CD4-positive, alpha-beta T cell treated with Interleukin-21 for 1 hour (primary cell): ENCODE results near the gene MFAP5.

Experiments used
- DNase-seq: peaks from one replicate; pipeline ENCODE4 v3.0.0-alpha.2; 2020

Gene MFAP5, protein sequence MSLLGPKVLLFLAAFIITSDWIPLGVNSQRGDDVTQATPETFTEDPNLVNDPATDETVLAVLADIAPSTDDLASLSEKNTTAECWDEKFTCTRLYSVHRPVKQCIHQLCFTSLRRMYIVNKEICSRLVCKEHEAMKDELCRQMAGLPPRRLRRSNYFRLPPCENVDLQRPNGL

DNA sequence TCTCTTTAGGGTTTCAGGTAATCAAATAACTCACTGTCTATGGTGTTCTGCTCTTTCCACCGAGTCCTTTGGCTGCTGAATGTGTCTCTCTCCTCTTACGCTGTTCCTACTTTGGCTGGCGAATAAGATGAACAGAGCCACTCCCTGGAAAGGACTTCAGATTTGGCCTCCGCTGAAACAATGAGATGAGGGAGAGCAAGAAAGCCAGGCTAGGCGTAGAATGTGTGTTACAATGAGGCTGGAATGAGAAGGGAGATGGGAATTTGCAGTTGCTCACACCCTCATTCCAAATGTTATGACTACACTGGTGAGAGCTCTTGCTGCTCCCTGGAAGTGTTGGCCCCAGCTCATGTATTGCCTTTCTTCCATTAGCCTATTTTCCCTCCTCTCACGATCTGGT lies at the start of gene MFAP5:
TSS of gene MFAP5 (minus strand) at position 234 of the 400 bp plus-strand sequence. CDS start 722 bp downstream, outside the sequence.
- DNase-seq = no peak

DNA sequence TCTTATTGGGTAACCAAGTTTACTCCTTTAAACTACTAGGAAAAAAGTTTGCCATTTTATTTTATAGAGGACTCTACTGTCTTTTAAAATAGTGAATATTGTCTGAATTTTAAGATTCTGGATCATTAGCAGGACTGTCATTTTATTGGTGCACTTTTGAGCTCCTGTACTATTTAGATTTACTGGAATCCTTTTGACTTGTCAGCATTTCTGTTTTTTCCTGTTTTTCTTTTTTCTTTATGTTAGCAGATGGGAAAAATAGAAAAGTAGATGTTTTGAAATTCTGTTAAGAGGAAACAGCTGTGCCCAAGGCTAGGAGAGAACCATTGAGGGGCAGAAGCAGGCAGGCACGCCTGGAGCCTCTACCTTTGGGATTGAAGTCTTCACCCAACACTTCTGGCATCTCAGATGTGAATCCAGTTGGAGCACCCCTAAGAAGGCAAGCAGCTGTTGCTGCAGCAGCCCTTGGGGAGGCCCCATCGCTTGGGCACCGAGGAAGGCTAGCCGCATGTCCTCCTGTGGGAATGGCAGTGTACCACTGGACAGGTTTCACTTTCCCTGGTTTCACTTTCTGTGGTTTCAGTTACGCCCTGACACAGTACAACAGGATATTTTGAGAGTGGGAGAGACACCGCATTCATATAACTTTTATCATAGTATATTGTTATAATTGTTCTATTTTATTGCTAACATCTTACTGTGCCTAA lies 46.7 kb upstream of the MFAP5 start:
- DNase-seq = no peak

DNA sequence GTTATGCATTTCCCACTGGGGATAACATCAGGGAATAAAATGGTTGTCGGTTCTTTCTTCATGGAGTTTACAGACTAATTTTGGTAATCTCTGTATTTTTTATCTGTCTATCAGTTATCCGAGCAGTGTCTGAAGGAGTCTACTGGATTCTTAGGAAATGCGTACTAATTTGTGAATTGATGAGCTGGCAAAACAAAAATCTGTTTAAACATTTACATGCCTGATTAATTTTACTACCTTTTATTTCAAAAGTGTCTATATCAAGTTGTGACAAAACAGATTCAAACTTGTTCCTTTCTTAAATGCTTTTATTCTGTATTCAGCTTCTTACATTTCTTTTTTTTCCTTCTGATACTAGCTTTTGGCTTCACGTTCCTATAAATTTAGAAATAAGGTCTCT lies 39.5 kb upstream of the MFAP5 start:
- DNase-seq = no peak

DNA sequence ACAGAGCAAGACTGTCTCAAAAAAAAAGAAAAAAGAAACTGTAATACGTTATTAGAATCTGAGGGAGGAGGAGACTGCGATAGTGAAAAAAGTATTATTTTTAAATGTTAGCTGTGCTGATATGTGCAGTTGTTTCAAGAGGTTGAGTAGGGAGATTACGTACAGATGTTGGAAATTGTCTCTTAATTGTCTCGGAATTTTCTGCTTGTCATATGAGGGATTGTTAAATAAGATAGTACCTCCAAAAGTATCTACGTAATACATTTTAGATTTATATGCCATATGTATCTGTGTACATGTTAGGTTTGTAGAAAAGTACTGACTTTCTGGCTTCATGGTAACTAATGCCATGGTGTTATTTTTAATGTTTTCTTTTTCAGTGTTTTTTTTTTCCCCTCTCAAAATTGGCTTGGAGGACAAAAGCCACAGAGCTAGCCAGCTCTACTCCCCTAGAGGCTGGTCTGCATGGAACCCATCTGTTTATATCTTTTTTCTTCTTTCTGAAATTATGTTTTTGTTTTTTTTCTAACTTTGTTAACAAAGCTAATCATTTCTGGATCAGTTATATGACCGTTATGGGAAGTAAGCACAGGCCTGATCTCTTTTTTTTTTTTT lies 38.5 kb upstream of the MFAP5 start:
- no peak for DNase-seq

DNA sequence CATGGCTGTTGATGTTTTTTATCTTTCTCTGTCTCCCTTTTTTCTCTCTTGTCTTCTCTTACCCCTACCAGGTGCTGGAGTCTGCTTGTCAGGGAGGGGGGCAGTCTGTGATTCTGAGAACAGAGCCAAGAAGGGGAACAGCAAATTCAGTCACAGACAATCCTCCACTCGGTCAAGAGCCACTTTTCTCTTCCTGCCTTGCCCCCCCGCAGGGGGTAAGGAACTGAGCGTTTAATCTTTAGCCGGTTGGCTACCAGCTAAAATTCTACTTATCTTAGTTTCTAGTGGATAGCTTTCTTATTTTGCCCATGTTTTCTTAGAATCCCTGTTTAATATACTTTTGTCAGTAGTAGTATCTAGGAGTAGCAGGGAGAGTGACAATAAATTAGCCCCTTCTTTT lies 37.1 kb upstream of the MFAP5 start:
- DNase-seq = no peak

DNA sequence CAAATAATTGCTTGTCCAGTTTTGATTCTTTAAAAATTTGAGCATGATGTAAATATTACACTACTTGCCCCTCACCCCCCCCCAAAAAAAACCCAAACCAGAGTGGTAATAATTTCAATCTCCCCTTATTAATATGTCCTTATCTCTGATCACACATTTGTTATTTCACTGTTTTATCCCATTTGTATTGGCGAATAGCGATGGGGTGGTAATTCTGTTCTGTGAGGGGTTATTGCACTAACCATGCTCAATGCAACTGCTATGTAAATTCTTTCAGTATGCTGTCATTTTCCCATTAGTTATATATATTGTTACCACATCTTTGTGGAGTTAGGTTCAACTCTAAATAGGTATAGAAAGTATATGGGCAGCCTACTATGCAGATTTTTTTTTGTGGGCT lies 36.3 kb upstream of the MFAP5 start:
- no peak for DNase-seq

DNA sequence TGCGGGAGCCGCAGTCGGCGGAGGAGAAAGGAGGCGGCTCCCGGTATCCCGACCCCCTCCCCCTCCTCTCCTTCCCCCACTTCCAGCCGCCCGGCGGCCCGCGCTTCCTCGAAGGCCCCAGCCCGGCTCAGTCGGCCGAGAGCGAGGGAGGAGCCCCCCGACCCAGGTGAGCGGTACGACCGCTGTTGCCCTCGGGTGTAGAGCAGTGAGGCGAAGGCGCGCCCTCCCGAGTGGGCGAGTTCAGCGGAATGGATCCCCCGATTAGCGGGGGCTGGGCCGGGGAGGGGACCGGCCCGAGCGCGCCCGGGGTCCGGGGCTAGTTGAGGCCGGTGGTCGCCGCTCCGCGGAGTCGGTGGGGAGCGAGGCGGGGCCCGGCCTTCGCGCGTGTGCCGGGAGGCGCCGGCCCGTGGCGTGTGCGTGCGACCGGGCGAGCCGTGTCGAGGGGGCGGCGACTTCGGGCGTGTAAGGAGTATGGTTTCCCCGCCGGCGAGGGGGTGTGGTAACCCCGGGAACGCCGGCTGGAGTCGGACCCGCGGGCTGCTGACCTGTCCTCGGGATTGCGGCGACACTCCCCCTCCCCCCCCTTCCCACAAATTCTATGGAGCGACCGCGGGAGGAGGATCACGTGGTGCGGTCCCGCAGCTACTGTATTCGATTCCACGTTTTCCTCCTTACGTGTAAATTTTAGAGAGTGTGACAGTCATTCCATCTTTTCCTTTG lies 35.7 kb upstream of the MFAP5 start:
- DNase-seq = peak; percentile 45

DNA sequence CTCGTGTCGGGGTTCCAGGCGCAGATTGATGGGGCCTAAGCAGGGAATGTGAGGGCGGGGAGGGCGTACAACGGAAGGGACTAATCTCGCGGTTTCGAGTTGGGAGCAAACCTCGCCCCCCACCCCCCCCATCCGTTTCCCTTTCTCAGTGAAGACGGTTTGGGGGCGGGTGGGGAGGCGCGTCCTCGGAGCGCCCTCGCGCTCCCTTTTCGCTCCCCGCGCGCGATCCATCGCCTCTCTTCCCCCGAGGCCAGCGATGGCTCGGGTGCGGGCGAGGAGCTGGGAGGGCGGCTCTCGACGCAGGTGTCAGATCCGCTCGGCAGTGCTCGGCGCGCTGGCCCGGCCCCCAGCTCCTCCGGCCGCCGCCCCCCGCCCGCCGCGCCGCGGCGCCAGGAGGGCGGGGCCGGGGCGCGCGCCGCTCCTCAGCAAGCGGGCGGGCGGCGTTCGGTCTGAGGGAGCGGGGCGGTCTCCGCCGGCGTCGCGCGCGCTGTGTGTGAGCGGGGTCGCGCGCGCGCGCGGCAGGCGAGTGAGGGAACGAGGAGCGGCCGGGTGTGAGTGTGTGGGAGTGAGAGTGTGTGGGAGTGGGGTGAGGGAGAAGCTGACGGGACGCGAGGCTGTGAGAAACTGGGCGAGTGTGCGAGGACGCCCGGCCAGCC lies 35.0 kb upstream of the MFAP5 start, which contains the start of gene RIMKLB:
TSS of gene RIMKLB (plus strand) at position 516 of the 656 bp plus-strand sequence. CDS start 15,876 bp downstream, outside the sequence.
- peak; percentile 82 for DNase-seq

DNA sequence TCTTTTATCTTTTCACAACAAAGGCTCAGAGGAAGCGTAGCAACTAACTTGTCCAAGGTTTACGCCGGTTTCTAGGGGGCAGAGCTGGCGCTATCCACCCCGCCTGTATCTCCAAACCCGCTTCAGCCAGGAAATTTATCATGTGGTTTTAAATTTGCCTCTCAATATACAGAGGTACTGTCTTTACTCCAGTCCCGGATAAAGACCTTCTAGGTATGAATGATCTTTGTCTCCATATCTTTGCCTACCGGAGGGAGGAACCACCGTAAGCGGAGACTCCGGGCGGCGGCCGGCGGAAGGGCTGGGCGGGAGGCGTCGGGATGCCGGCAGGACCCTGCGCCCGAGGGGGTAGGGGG lies 34.5 kb upstream of the MFAP5 start:
- peak; percentile 52 for DNase-seq

DNA sequence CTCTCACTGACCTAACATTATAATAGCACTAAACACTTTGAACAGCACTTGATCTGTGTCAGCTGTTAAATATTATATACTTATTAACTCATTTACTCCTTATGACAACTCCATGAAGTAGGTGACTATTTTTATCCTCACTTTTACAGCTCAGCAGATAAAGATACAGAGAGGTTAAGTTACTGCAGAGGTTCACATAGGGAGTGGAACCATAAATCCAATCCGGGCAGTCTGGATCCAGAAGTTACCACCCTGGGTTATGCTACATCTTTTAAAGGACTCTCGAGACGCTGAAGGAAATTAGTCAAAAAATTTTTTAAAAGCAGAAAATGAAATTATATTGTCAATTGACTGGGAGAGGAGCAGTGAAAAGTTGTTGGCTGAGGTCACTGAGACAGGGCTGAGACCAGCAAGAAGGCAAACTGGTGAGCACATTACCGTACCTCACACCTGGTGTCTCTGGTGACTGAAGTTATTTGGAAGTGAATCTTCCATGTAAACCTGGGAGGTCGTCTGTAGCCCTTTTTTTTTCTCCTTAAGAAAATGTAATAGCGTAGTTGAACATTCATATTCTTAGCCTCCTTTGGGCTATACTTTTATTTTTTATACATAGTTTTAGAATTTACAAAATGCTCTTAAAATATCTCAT lies 33.9 kb upstream of the MFAP5 start:
- DNase-seq = no peak

DNA sequence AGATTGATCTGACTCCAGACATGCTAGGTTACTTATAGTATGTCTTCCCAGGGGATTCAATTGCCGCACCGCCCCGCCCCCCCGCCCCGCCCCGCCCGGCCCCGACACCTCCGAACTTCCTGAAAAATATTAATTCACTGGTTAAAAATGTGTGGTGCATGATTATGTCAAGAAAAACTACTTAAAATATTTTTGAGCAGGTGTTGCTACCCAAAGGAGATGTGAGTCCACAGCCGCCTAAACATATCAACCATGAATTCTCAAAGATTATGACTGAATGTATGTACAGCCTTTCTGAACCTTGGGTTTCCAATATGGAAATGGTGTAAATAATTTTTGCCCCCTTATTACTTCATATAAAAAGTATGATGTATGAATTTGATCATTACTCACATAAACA lies 32.5 kb upstream of the MFAP5 start:
- DNase-seq = no peak

DNA sequence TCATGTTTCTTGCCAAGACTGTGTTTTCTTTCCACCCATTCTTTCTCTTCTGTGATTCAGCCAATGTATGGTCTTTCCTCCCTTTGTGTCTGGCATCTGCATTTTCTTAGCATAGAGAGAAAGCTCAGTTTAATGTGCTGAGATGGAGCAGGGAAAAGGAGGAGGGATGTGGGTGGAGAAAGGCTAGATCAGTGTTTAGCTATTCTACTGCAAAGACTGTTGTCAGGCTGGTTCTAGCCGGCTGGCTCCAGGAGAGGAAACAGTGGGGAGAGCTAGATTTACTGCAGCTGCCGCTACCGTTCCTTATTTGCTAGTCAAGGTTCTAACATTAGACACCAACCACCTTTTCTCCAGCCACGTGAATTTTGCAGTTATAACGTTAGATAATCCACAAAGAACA lies 29.9 kb upstream of the MFAP5 start:
- DNase-seq = no peak

DNA sequence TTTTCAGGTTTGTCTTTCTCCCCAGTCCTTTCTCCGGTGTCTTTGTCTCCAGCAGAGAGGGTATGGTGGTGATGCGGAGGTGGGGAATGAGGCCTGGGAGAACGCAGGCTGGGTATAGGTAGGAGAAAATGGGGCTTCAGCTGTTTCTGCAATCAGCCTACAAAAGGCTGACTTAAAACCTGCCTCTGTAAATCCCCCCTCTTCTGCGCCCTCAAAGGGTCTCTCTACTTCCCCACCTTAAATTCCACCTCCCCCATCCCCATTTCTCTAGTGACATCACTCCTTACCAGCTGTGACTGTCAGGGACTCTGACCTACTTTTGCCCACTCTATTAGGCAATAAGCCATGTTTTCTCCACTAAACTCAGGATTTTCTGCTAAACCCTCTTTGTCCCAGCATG lies 27.1 kb upstream of the MFAP5 start:
- DNase-seq = no peak

DNA sequence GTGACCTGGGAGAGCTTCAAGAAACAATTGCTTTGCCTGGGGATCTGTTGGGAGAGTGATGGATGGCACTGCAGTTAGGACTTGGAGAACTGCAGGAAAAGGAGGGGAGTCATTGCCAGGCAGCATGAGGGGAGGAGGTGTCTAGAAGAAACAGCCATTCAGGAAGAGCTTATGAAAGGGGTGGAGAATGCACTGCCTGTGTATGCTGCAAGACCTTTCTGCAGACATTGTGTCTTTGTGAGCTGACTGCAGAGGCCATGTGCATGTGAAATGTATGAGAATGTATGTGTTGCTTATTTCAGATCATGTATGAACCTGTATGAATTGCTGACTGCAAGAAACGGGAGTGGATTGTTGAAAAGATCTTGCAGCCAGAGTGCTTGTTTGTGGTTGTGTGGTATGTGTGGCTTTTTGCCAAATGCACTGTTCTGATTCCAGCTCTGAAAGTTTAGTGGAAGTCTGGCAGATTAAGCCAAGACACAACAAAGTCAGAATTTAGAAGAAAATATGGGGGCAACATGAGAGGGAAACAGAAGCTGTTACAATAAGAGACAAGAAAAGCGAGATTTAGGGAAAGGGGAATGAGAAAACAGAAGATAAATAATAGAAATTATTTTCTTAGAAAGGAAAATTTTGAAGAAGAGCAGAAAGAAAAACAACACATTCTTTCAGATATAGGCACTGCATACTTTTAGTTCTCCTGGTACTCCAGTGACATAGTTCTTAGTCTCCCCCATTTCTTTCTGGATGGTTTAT lies 25.4 kb upstream of the MFAP5 start:
- DNase-seq = no peak

DNA sequence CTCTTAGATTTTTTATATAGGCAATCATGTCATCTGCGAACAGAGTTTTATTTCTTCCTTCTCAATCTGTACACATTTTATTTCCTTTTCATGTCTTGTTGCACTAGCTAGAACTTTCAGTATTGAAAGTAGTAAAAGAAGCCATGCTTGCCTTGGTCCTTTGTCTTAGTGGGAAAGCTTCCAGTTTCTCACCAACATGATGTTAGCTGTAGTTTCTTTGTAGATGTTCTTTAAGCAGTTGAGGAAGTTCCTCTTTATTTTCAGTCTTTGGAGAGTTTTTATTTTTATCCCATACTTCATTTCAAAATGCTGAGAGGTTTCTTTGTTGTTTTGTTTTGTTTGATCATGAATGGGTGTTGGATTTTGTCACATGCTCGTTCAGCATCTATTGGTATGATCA lies 22.4 kb upstream of the MFAP5 start:
- DNase-seq = no peak

DNA sequence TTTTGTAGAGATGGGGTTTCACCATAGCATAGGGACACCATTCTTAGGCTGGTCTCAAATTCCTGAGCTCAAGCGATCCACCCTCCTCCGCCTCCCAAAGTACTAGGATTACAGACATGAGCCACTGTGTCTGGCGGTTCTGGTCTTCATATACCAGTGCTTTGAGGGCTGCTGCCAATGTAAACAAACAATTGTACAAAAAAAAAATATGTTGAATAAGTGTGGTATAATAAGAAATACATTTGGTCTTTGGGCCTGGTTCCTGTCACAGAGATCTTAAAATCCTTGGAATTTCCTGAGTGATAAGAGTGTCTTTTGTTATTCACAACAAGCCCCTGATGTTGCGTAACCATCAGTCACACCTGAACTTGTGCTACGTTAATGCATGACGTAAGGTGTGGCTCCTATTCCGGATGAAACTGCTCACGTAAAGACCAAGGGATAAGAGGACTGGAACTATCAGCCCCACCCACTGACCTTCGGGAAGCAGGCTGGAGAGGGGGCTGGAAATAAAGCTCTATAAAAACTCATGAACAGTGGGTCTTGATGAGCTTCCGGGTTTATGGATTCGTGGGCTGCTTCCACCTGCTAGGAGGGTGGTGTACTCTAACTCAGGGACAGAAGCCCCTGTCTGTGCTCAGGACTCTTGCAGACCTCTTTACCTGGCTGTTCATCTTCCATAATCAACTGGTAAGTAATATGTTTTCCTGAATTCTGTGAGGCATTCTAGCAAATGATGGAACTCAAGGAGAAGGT lies 18.7 kb upstream of the MFAP5 start:
- no peak for DNase-seq

DNA sequence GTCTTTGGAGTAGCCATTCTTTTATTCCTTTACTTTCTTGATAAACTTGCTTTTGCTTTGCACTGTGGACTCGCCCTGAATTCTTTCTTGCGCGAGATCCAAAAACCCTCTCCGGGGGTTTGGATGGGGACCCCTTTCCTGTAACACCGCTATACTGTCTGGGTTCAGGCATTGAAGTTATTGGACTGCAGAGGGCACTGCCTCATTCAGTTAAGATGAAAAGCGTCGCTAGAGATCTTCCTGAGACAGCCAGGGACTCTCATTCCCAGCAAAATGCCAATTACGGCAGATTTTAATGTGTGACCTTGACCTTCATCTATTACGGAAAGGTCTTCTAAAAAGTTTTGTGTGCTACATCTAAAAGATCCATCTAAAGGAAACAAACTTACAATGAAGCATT lies 17.9 kb upstream of the MFAP5 start:
- DNase-seq = no peak

DNA sequence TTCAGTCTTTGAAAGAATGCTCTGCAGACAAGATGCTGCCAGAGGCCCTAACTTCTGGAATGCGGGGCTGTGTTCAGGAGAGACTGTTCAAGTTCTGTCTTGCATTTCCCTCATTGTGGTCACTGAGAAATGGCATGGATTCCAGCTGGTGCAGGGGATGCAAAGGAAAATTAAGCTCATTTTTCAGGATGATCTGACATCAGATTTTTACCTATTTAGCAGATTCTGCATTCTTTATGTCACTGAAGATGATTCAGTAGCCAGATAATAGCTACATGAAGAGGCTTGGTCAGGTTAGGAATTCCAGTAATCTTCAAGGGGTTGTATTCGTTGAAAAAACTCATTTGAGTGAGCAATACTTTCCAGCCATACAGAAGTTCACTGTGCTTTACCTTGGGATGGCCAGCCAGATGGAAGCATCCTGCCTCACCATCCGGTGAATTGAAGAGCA lies 16.1 kb upstream of the MFAP5 start:
- no peak for DNase-seq

DNA sequence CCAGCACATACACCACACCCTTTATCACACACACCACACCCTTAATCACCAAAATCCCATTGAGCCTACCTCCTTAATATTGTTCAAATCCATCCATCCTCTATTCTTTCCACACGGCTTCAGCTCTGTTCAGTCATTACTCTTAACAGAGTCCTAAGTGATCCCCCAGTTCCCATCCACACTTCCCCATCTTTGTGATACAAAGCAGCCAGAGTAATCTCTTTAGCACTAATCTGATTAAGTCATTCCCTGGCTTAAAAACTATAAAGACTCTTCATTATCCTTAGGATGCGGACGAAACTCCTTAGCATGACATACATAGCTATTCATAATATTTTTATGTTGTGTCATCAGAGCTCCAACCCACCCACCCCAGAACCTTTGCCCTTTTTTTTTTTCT lies 14.7 kb upstream of the MFAP5 start:
- DNase-seq = no peak

DNA sequence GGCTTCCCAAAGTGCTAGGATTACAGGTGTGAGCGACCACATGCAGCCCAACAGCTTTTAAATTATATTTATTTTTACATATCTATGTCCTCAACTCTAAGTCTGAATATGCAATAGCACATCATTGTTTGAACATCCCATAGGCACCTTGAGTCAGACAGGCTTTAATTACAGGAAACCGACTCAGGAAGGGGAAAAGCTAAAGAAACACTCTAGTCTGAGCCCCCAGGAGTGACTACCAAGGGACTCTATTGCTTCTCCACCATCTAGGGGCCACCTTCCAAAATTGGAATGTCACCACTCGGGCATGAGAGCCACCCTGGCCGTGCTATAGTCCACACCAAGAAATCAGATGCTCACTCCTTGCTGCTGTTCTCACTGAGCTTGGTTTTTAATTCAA lies 14.0 kb upstream of the MFAP5 start:
- no peak for DNase-seq

DNA sequence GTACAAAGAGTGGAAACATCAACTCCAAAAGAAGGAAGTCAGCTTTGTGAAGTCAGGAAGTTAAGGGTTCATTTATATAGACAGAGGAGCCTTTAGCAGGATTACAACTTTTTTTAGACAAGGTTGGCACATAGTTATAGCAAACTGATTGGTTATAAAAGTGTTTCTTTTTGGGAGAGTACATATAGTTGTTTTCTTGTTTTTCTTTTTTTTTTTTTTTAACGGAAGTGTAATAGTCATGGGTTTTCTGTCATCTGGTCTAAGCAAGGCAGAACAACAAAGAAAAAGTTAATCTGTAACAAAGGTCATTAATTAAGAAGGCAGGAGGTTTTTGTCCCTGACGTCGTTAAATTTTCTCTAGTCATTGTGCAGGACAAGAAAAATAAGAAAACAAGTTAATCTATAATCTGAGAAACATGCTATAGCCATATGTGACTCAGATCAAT lies 13.0 kb upstream of the MFAP5 start:
- DNase-seq = no peak
